H4 (cell line): ENCODE data around the gene CDC20. TPM values are rescaled to one million over a fixed set of nuclear protein-coding genes. Genes with fewer than 3 reads are reported as not detected.

Source experiments
- DNase-seq: peaks from one replicate; pipeline ENCODE4 v3.0.0-alpha.2; 2015; ENCODE audit warnings: low spot score
- total RNA-seq: library from RNA; depleted of rRNA; stranded (reverse); fragments of >200 nt; shearing (Covaris generic); gene quantifications from 2 replicates; pipeline ENCODE4 v1.2.3, GENCODE V29; 2014; rRNA removed

CDC20 gene
- total RNA-seq = 313 and 327 TPM in 2 replicates

GRCh38 chr1:43358746-43359693 is at the start of gene CDC20:
Gene CDC20 (plus strand): TSS chr1:43358981. CDS start chr1:43359216, 235 bp downstream.
- peak; percentile 98 for DNase-seq

DNA sequence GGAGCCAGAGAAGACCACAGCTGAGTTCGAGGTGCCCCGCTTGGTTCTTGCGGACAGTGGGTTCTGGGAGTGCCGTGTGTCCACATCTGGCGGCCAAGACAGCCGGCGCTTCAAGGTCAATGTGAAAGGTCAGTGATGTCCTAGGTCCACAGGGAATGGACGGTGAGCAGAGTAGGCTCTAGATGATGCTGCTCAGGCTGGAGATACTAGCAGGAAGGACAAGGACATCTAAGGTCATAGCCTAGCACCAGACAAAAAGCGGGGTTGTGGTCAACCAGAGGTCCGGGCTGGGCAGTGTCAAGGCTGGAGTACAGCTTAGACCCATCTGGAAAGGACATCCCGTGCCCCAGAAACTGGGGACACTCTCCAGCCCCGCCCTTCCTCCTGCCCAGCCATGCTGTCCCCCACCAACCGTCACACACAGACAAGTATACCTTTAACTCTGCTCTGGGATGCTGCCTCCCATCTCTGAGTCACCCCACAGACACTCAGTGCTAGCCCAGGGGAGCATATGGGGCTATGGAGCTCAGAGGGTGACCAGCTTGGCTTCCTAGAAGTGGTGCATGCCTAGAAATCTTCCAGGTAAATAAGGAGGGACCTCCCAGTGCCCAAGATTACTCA is 49.3 kb upstream of the CDC20 start:
- no peak for DNase-seq

DNA sequence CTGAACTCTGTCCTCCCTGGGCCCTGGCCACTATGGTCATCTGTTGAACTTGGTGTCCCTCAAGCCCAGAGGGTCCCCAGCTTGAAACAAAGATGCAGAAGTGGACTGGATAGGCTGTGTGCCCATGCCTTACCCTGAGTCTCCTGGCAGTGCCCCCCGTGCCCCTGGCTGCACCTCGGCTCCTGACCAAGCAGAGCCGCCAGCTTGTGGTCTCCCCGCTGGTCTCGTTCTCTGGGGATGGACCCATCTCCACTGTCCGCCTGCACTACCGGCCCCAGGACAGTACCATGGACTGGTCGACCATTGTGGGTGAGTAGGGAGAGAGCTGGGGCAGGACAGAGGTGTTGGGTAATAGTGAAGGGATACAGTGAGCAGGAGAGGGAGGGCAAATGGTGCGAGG is 47.3 kb upstream of the CDC20 start:
- no peak for DNase-seq

DNA sequence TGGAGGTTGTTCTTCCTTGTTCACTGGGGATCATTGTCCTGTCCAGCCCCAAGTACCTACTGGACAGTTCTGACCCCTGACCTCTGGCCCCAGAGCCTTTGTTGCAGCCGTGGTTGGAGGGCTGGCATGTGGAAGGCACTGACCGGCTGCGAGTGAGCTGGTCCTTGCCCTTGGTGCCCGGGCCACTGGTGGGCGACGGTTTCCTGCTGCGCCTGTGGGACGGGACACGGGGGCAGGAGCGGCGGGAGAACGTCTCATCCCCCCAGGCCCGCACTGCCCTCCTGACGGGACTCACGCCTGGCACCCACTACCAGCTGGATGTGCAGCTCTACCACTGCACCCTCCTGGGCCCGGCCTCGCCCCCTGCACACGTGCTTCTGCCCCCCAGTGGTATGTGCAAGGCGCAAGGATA is 46.6 kb upstream of the CDC20 start:
- no peak for DNase-seq

DNA sequence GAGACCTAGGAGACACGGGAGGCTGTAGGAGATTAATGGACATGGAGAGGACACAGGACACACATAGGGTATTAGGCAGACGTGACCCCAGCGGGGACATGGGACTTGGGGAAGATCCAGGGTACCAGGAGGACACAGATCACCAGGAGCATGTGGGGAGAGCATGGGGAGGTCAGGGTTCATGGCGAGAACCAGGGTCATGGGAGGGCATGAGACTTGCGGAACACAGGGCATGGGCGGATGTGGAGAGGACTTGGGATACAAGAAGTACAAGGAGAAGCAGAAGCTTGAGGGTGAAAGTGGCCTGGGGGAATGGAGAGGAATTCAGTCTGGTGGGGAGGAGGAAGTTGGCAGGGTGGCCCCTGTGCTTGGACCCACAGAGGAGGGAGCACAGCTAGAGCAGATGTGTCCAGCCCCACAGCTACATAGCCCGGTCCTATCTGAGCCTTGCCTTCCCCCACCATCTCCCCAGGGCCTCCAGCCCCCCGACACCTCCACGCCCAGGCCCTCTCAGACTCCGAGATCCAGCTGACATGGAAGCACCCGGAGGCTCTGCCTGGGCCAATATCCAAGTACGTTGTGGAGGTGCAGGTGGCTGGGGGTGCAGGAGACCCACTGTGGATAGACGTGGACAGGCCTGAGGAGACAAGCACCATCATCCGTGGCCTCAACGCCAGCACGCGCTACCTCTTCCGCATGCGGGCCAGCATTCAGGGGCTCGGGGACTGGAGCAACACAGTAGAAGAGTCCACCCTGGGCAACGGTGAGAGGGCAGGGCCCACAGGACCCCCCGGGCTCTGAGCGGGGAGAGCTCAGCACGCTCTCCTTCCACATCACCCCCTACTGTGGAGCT is 45.9 kb upstream of the CDC20 start:
- DNase-seq = no peak

- DNase-seq = no peak
These were observed 45.0 kb upstream of the CDC20 start for GRCh38 chr1:43313771-43314170.

- DNase-seq = no peak
These were observed 44.5 kb upstream of the CDC20 start for GRCh38 chr1:43314233-43314632.

- no peak for DNase-seq
These were observed 43.3 kb upstream of the CDC20 start for GRCh38 chr1:43315481-43315880.

DNA sequence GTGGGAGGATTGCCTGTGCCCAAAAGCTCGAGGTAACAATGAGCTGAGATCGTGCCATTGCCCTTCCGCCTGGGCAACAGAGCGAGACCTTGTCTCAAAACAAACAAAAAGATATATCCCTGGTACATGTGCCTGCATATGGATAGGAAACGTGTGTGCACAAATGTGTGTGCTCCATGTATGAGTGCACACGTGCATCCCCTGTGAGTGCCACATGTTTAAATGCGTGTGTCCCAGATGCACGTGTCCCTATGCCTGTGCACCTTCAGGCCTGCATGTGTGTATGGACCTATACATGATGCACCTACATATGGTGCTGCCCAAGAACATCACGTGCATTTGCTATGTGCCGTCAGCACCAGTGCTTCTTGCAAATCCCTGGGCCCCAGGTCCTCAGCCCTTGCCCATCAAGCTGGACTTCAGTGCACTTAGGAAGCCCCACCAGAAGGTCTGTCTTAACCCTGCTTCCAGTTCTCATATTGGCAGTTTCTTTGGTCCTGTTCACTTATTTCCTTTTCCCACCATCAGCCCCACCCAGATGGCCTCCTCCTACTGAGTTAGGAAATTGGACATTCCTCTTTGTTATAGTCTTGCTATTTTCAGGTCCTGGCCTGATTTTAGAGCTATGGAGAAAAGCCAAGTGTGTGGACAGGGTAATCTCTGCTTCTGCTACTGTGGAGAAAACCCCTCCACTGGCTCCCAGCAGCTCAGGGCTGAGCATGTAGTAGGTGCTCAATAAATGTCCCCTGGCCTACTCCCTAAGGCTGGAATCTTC is 42.6 kb upstream of the CDC20 start:
- DNase-seq = no peak

GRCh38 chr1:43316738-43317520 is 41.9 kb upstream of the CDC20 start:
- no peak for DNase-seq

GRCh38 chr1:43317817-43318471 is 40.8 kb upstream of the CDC20 start:
- no peak for DNase-seq

GRCh38 chr1:43318831-43319230 is 40.0 kb upstream of the CDC20 start:
- DNase-seq = no peak

- no peak for DNase-seq
These were observed 39.5 kb upstream of the CDC20 start for GRCh38 chr1:43319288-43319687.

GRCh38 chr1:43319766-43320165 is 39.0 kb upstream of the CDC20 start:
- DNase-seq = no peak

DNA sequence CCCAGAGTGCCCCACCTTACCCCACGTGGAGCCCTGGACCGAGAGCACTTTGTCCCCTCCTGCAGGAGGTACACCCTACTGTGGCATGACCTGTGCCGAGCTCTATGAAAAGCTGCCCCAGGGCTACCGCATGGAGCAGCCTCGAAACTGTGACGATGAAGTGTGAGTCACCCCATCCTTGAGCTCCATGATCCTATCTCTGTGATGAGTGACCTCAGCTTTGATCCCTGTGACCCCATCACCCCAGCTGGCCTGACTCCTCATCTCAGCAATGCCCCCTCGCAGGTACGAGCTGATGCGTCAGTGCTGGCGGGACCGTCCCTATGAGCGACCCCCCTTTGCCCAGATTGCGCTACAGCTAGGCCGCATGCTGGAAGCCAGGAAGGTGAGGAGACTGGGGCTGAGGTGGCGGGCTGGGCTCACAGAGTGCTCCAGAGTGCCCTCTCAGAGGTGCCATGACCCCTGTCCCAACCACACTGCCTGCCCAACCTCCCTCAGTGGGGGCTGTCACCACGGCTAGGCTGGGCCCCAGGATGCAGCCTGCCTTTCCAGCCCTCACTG is 37.4 kb upstream of the CDC20 start:
- no peak for DNase-seq

DNA sequence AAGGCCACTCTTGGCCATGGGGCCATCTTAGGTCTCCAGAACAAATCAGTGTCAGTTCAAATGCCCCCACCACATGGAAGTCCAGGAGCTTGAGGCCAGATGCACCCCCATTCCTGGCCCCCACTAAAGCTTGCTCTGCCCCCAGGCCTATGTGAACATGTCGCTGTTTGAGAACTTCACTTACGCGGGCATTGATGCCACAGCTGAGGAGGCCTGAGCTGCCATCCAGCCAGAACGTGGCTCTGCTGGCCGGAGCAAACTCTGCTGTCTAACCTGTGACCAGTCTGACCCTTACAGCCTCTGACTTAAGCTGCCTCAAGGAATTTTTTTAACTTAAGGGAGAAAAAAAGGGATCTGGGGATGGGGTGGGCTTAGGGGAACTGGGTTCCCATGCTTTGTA is 36.3 kb upstream of the CDC20 start:
- DNase-seq = no peak

GRCh38 chr1:43324810-43325209 is 34.0 kb upstream of the CDC20 start:
- DNase-seq = no peak

- DNase-seq = no peak
These were observed 33.4 kb upstream of the CDC20 start for GRCh38 chr1:43325381-43325780.

DNA sequence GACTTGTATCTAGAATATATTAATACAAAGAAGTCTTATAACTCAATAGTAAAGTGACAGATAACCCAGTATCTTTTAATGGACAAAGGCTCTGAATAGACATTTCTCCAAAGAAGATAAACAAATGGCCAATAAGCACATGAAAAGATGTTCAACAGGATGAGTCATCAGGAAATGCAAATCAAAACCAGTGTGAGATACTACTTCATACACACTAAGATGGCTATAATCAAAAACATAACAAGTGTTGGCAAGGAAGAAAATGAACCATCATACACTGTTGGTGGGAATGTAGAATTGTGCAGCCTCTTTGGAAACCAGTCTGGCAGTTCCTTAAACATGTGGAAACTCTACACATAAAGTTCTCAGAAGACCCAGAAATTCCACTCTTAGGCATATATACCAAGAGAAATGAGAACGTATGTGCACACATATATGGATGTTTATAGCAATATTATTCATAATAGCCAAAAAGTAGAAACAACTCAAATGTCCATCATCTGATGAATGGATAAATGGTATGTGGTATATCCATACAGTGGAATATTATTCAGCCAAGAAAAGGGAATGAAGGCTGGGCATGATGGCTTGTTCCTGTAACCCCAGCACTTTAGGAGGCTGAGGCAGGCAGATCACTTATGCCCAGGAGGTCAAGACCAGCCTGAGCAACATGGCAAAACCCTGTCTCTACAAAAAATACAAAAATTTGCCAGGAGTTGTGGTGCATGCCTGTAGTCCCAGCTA is 31.1 kb upstream of the CDC20 start:
- no peak for DNase-seq
